ENCODE measurements around the gene CCDC200.
"Not testable (repeated sequence)": the region's sequence is repeated elsewhere in the genome, so short reads cannot be mapped to it uniquely, and the experiment has no call there.

DNA sequence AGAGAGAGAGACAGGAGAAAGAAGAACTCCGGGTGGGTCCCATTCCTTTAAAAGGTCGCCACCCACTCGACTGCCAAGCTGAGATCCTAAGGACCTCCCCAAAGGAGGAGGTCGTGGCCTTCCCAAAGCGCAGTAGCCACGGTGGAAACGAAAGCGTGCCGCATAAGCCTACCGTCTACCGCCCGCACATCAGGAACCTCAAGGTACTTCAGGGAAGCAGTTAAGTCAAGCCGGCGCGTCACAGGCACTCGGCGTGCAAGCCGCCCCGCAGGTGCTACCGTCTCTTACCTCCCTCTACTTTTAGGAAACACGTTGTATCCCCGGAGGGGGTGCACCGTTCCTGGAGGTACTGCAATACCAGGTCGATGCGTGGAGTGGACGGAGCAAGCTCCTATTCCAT is 11.2 kb upstream of the CCDC200 start:
- TF ChIP-seq YY1 (IDR thresholded peaks at IDR 0.05; ENCODE audit: insufficient read depth, insufficient read length); ZNF274 (IDR thresholded peaks at IDR 0.05; ENCODE audit: low read depth, low read length): not testable (repeated sequence)

All from NT2/D1 (cell line).